GM12801 (cell line): ENCODE results near the gene CACUL1.

Experiments
- CTCF ChIP-seq: IDR thresholded peaks from one replicate; pipeline ENCODE4 v1.5.1; 2011; ENCODE audit warnings: control low read depth; ENCODE audit not compliant: insufficient read length; ENCODE audit errors: extremely low read depth

Gene CACUL1

GRCh38 chr10:118663176-118663575 lies 91.6 kb downstream of the CACUL1 start:
- no peak for TF ChIP-seq CTCF

GRCh38 chr10:118662228-118663035 lies 92.3 kb downstream of the CACUL1 start:
- TF ChIP-seq CTCF = no peak

GRCh38 chr10:118658762-118659161 lies 96.0 kb downstream of the CACUL1 start:
- no peak for TF ChIP-seq CTCF

GRCh38 chr10:118642228-118642627 lies 112.5 kb downstream of the CACUL1 start:
- TF ChIP-seq CTCF = no peak

GRCh38 chr10:118638680-118639079 lies 116.1 kb downstream of the CACUL1 start:
- no peak for TF ChIP-seq CTCF

GRCh38 chr10:118635674-118636402 lies 118.9 kb downstream of the CACUL1 start:
- no peak for TF ChIP-seq CTCF

- no peak for TF ChIP-seq CTCF
These were observed 121.0 kb downstream of the CACUL1 start for GRCh38 chr10:118633786-118634185.
